GM12878 (cell line): ENCODE data around the gene DALRD3. TPM values are rescaled to one million over a fixed set of nuclear protein-coding genes. Genes with fewer than 3 reads are reported as not detected.
A peak's percentile ranks its signal among the peaks of the same experiment; 100 is the strongest.

Experiments used
- ATAC-seq: fragments of 200-7000 bp; cut with Tn5 transposase; 3 replicates; pipeline ENCODE4 v1.9.1; 2020; ENCODE audit warnings: mild to moderate bottlenecking, moderate library complexity
- BruUV-seq: library from RNA; stranded (reverse); fragments of 400-500 nt; replicated peaks from 2 replicates; lab custom pipeline; 2021; lab: Mats Ljungman, UMichigan
- CTCF ChIA-PET: fragments of 300-600 bp; sonication (Branson Sonifier 250); formaldehyde crosslinking; extraction: SDS; loops from one replicate; lab custom pipeline; 2021; ENCODE audit warnings: inconsistent platforms; lab: Yijun Ruan, JAX
- POLR2A ChIA-PET: fragments of 350-600 bp; formaldehyde crosslinking; extraction: SDS; loops from one replicate; lab custom pipeline; 2021; ENCODE audit warnings: inconsistent platforms; lab: Charles Lee
- RAD21 ChIA-PET: fragments of 300-600 bp; sonication (Branson Sonifier 250); formaldehyde crosslinking; loops from one replicate; lab custom pipeline; 2023; ENCODE audit warnings: antibody characterized with exemption; ENCODE audit not compliant: unreplicated experiment; lab: Charles Lee
- SMC1A ChIA-PET: fragments of 300-600 bp; sonication (Branson Sonifier 250); formaldehyde crosslinking; loops from one replicate; lab custom pipeline; 2023; ENCODE audit not compliant: unreplicated experiment, uncharacterized antibody; lab: Charles Lee
- DNase-seq: peaks from one replicate; pipeline ENCODE4 v3.0.0-alpha.2; 2011; ENCODE audit warnings: low read depth, low spot score
- FAIRE-seq: peaks from 3 replicates; lab custom pipeline; 2011; peaks lifted over from hg19 to GRCh38; lab: Jason Lieb, UNC
- H2AFZ ChIP-seq: 2 replicates; pipeline ENCODE4 v1.6.0; 2011; ENCODE audit warnings: low read depth, low read length, control low read depth; ENCODE audit not compliant: control insufficient read depth
- H3K27ac ChIP-seq: 2 replicates; pipeline ENCODE4 v1.5.1; 2011; ENCODE audit warnings: control low read depth; ENCODE audit not compliant: control insufficient read depth, insufficient read depth
- H3K27me3 ChIP-seq, 2 experiments: replicated peaks in 1 of 2; 2 replicates each; pipeline versions ENCODE4 v1.6.0 to v1.6.1; 2011; ENCODE audit warnings: low read length in 1 of 2; ENCODE audit not compliant: control insufficient read depth in 2 of 2, insufficient read depth in 2 of 2
- H3K36me3 ChIP-seq, 2 experiments: 2 replicates each; pipeline ENCODE4 v1.5.1; 2011; ENCODE audit warnings: low read length in 1 of 2; ENCODE audit not compliant: control insufficient read depth in 2 of 2, insufficient read depth in 2 of 2
- H3K4me1 ChIP-seq: 2 replicates; pipeline ENCODE4 v1.6.1; 2011; ENCODE audit warnings: mild to moderate bottlenecking, low read length, moderate library complexity, mixed read lengths; ENCODE audit not compliant: control insufficient read depth, insufficient read depth
- H3K4me2 ChIP-seq: 2 replicates; pipeline ENCODE4 v1.6.0; 2011; ENCODE audit warnings: control low read depth; ENCODE audit not compliant: control insufficient read depth, insufficient read depth
- H3K4me3 ChIP-seq: fragments of 200-600 bp; sonication (generic); 2 replicates; pipeline ENCODE4 v1.5.1; 2016
- H3K79me2 ChIP-seq: 2 replicates; pipeline ENCODE4 v1.6.0; 2011; ENCODE audit warnings: low read length; ENCODE audit not compliant: control insufficient read depth, insufficient read depth
- H3K9ac ChIP-seq: 2 replicates; pipeline ENCODE4 v1.8.0; 2011; ENCODE audit warnings: low read length, control low read depth, mixed read lengths; ENCODE audit not compliant: control insufficient read depth, insufficient read depth
- H3K9me3 ChIP-seq: replicated peaks from 3 replicates; pipeline ENCODE4 v1.5.1; 2011; ENCODE audit warnings: mild to moderate bottlenecking, low read length; ENCODE audit not compliant: control insufficient read depth, insufficient read depth
- H4K20me1 ChIP-seq: 2 replicates; pipeline ENCODE4 v1.6.0; 2011; ENCODE audit not compliant: control insufficient read depth, insufficient read depth
- BHLHE40 ChIP-seq, 2 experiments: fragments of 450-650 bp in 1 of 2; IDR thresholded peaks; 2 replicates each; pipeline ENCODE4 v1.6.1; 2011 to 2017; ENCODE audit warnings: low read depth in 2 of 2, borderline replicate concordance in 1 of 2, improper control_type of control experiment in 1 of 2, low read length in 1 of 2, mild to moderate bottlenecking in 1 of 2
- BRCA1 ChIP-seq: IDR thresholded peaks from 2 replicates; pipeline ENCODE4 v1.6.1; 2011; ENCODE audit warnings: low read depth, low read length, improper control_type of control experiment
- CBFB ChIP-seq: IDR thresholded peaks from 2 replicates; pipeline ENCODE4 v1.6.1; 2016; ENCODE audit warnings: antibody characterized with exemption, low read depth
- IKZF2 ChIP-seq, 2 experiments: fragments of 450-650 bp; IDR thresholded peaks; 2 replicates each; pipeline ENCODE4 v1.6.1; 2017; ENCODE audit warnings: mild to moderate bottlenecking in 2 of 2, moderate library complexity in 2 of 2
- JUND ChIP-seq: IDR thresholded peaks from 2 replicates; pipeline ENCODE4 v1.6.1; 2012; ENCODE audit warnings: low read depth, mild to moderate bottlenecking, low read length, improper control_type of control experiment, moderate library complexity
- KAT2A ChIP-seq: conservative IDR thresholded peaks from 2 replicates; pipeline ENCODE4 v1.6.1; 2011; ENCODE audit warnings: low read depth, low read length; ENCODE audit not compliant: control insufficient read depth
- KDM1A ChIP-seq: fragments of 200-600 bp; sonication (generic); IDR thresholded peaks from 2 replicates; pipeline ENCODE4 v1.6.1; 2016; ENCODE audit warnings: borderline replicate concordance
- KLF5 ChIP-seq: fragments of 450-650 bp; IDR thresholded peaks from 2 replicates; pipeline ENCODE4 v1.6.1; 2014; ENCODE audit warnings: mild to moderate bottlenecking; ENCODE audit not compliant: partially characterized antibody
- MYB ChIP-seq: fragments of 150-350 bp; IDR thresholded peaks from 2 replicates; pipeline ENCODE4 v1.6.1; 2014; ENCODE audit warnings: mild to moderate bottlenecking, low read depth, low read length, borderline replicate concordance
- RB1 ChIP-seq: fragments of 450-650 bp; formaldehyde crosslinking; IDR thresholded peaks from 2 replicates; pipeline ENCODE4 v1.6.1; 2017; ENCODE audit warnings: mild to moderate bottlenecking, borderline replicate concordance
- RELA ChIP-seq: fragments of 450-650 bp; IDR thresholded peaks from 2 replicates; pipeline ENCODE4 v1.8.0; 2014; ENCODE audit warnings: borderline replicate concordance; ENCODE audit not compliant: partially characterized antibody
- SIX5 ChIP-seq: IDR thresholded peaks from 2 replicates; pipeline ENCODE4 v1.6.1; 2011; ENCODE audit warnings: mild to moderate bottlenecking, low read depth, low read length, moderate library complexity; ENCODE audit not compliant: severe bottlenecking
- SMARCA5 ChIP-seq: fragments of 450-650 bp; IDR thresholded peaks from 2 replicates; pipeline ENCODE4 v1.6.1; 2017; ENCODE audit warnings: mild to moderate bottlenecking
- STAT1 ChIP-seq: fragments of 450-650 bp; conservative IDR thresholded peaks from 2 replicates; pipeline ENCODE4 v1.6.1; 2014; ENCODE audit warnings: antibody characterized with exemption, mild to moderate bottlenecking
- TBL1XR1 ChIP-seq: IDR thresholded peaks from 2 replicates; pipeline ENCODE4 v1.6.1; 2012; ENCODE audit warnings: low read depth, low read length, improper control_type of control experiment
- TCF7 ChIP-seq: IDR thresholded peaks from 2 replicates; pipeline ENCODE4 v1.6.1; 2014; ENCODE audit warnings: antibody characterized with exemption, borderline replicate concordance
- ZZZ3 ChIP-seq: IDR thresholded peaks from 2 replicates; pipeline ENCODE4 v1.6.1; 2011; ENCODE audit warnings: low read depth; ENCODE audit not compliant: control insufficient read depth, insufficient read length
- WGBS: methylation state at CpG from one replicate; pipeline ENCODE4 v1.1.6; 2016; ENCODE audit warnings: low lambda C conversion rate; ENCODE audit not compliant: insufficient replicate concordance, insufficient coverage; ENCODE audit errors: missing lambda C conversion rate; 5-methylcytosine and 5-hydroxymethylcytosine counted together
- in situ Hi-C: fragments of 300-500 bp; cut with MboI; formaldehyde crosslinking; loops from 9 replicates; pipeline ENCODE4 v1.14.3; 2018; ENCODE audit warnings: mixed read lengths
- intact Hi-C: fragments of 100-400 bp; cut with micrococcal nuclease; formaldehyde crosslinking; loops from one replicate; pipeline ENCODE4 v1.14.2; 2022; ENCODE audit not compliant: unreplicated experiment
- polyA plus RNA-seq, 11 experiments: library from polyadenylated mRNA; depleted of rRNA in 4 of 11; unstranded in 6 of 11; stranded (reverse) in 5 of 11; fragments of >200 nt; fragmentation: Nextera tagmentation in 4 of 11; fragmentation: Illumina TruSeq in 1 of 11; extraction: Ambion mirVana in 4 of 11; extraction: Trizol in 1 of 11; gene quantifications; 1 replicate in 1 of 11; 2 replicates in 10 of 11; pipeline versions ENCODE4 v1.2.1 to v1.2.3, GENCODE V29; 2011 to 2016; ENCODE audit warnings: inconsistent platforms in 2 of 11, missing spikeins in 2 of 11, low read depth in 1 of 11
- total RNA-seq, 4 experiments: library from RNA; depleted of rRNA in 3 of 4; stranded (reverse); fragments of >200 nt in 3 of 4; fragmentation: Illumina TruSeq in 1 of 4; extraction: Trizol in 1 of 4; gene quantifications; 2 replicates each; pipeline versions ENCODE4 v1.2.1 to v1.2.3, GENCODE V29; 2013 to 2021
- TF ChIP-seq, protein P1 (sequence below): IDR thresholded peaks from 2 replicates; pipeline ENCODE4 v1.6.1; 2012; ENCODE audit warnings: mild to moderate bottlenecking, low read depth, low read length
- TF ChIP-seq, protein P2 (sequence below): fragments of 450-650 bp; IDR thresholded peaks from 2 replicates; pipeline ENCODE4 v1.6.1; 2018; ENCODE audit warnings: mild to moderate bottlenecking, low read depth, moderate library complexity; ENCODE audit not compliant: partially characterized antibody

Gene DALRD3
- total and polyA plus RNA-seq, 10 of the 15 experiments (the other 5 are each of a cell fraction or from before 2014, with no cell fraction given), result 10.1 to 28.2 (median 21.6) TPM

DNA sequence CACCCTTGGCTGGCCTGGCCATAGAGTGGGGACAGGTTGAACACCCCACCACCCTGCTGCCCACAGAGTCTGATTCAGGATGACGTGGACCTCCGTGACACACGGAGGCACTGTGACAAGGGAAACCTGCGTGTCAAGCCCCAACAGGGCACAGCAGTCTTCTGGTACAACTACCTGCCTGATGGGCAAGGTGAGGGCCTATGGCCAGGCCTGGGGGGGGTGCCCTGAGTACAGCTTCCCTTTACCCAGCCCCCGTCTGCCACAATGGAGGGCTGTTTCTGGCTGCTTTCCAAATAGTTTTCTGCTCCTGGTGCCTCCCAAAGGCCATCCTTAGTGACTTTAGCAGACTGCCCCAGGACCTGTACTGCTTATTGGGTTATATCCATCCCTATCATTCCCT lies 12.4 kb downstream of the DALRD3 start:
- intact Hi-C loops, result loop anchor here (2.0 kb wide), 1 partner anchor 15 kb away; the partner anchor contains the start of gene P4HTM
- RAD21 ChIA-PET, result interaction anchor here (1.1 to 3.7 kb wide), 3 partner anchors 14 to 18 kb away, joined by 3 to 44 read pairs (median 22); partner anchors contain the start of gene P4HTM

More for the DNA sequence above, 12.4 kb downstream of the DALRD3 start:
- DNase-seq, result no peak
- peaks cover 5% of the 10 kb centered on the region; the same call in 1 of the 2 replicates for H4K20me1 ChIP-seq
- H3K4me3 ChIP-seq, result peak overlapping the region; percentile 78
- H3K9ac ChIP-seq, result peak overlapping the region; percentile 95
- peaks cover 16% of the 10 kb centered on the region for H3K4me1 ChIP-seq
- peak overlapping the region; percentile 99 for H3K4me2 ChIP-seq
- FAIRE-seq, result no peak
- ATAC-seq, result no peak
- H3K79me2 ChIP-seq, result peaks cover 27% of the 10 kb centered on the region
- no TSS peak for BruUV-seq
- 96% methylated on average over 5 of the region's 5 CpGs for WGBS
- TF ChIP-seq, protein P1, sequence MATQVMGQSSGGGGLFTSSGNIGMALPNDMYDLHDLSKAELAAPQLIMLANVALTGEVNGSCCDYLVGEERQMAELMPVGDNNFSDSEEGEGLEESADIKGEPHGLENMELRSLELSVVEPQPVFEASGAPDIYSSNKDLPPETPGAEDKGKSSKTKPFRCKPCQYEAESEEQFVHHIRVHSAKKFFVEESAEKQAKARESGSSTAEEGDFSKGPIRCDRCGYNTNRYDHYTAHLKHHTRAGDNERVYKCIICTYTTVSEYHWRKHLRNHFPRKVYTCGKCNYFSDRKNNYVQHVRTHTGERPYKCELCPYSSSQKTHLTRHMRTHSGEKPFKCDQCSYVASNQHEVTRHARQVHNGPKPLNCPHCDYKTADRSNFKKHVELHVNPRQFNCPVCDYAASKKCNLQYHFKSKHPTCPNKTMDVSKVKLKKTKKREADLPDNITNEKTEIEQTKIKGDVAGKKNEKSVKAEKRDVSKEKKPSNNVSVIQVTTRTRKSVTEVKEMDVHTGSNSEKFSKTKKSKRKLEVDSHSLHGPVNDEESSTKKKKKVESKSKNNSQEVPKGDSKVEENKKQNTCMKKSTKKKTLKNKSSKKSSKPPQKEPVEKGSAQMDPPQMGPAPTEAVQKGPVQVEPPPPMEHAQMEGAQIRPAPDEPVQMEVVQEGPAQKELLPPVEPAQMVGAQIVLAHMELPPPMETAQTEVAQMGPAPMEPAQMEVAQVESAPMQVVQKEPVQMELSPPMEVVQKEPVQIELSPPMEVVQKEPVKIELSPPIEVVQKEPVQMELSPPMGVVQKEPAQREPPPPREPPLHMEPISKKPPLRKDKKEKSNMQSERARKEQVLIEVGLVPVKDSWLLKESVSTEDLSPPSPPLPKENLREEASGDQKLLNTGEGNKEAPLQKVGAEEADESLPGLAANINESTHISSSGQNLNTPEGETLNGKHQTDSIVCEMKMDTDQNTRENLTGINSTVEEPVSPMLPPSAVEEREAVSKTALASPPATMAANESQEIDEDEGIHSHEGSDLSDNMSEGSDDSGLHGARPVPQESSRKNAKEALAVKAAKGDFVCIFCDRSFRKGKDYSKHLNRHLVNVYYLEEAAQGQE, result no peak
- TF ChIP-seq SMARCA5 (no peak), RELA (no peak), RB1 (no peak), STAT1 (no peak), ZZZ3 (no peak), TCF7 (no peak), JUND (no peak), KDM1A (no peak), TBL1XR1 (no peak), MYB (no peak), IKZF2 (IDR thresholded peaks at IDR 0.05) (no peak), CBFB (no peak), KLF5 (no peak), KAT2A (no peak), SIX5 (no peak), BHLHE40 (IDR thresholded peaks at IDR 0.05; ENCODE audit: borderline replicate concordance in 1 of 2, low read depth in 2 of 2, low read length in 1 of 2) (no peak), BRCA1 (no peak)
- TF ChIP-seq, protein P2, sequence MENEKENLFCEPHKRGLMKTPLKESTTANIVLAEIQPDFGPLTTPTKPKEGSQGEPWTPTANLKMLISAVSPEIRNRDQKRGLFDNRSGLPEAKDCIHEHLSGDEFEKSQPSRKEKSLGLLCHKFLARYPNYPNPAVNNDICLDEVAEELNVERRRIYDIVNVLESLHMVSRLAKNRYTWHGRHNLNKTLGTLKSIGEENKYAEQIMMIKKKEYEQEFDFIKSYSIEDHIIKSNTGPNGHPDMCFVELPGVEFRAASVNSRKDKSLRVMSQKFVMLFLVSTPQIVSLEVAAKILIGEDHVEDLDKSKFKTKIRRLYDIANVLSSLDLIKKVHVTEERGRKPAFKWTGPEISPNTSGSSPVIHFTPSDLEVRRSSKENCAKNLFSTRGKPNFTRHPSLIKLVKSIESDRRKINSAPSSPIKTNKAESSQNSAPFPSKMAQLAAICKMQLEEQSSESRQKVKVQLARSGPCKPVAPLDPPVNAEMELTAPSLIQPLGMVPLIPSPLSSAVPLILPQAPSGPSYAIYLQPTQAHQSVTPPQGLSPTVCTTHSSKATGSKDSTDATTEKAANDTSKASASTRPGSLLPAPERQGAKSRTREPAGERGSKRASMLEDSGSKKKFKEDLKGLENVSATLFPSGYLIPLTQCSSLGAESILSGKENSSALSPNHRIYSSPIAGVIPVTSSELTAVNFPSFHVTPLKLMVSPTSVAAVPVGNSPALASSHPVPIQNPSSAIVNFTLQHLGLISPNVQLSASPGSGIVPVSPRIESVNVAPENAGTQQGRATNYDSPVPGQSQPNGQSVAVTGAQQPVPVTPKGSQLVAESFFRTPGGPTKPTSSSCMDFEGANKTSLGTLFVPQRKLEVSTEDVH, result no peak
- POLR2A ChIA-PET, result interaction anchor here (1.4 to 4.0 kb wide), 7 partner anchors 15 to 158 kb away, joined by 3 to 69 read pairs (median 9); partner anchors contain the start of genes IMPDH2, NDUFAF3, P4HTM and PRKAR2A
- H2AFZ ChIP-seq, result no peak overlapping the region
- no peaks in the 10 kb centered on the region for H3K27me3 ChIP-seq
- H3K36me3 ChIP-seq, result no peaks in the 10 kb centered on the region
- H3K27ac ChIP-seq, result no peak overlapping the region; the same call in 1 of the 2 replicates
- H3K9me3 ChIP-seq, result no peaks in the 10 kb centered on the region
- in situ Hi-C loops, result no loop called here
- CTCF ChIA-PET, result interaction anchor here (0.9 to 5.5 kb wide), 5 partner anchors 8 to 90 kb away, joined by 3 to 123 read pairs (median 10); partner anchors contain the start of genes DALRD3, NDUFAF3, P4HTM and QRICH1
- SMC1A ChIA-PET, result interaction anchor here (0.9 to 4.9 kb wide), 2 partner anchors 14 to 16 kb away, joined by 3 to 57 read pairs; partner anchors contain the start of gene P4HTM
